ENCODE data around the gene METAP1. TPM values are rescaled to one million over a fixed set of nuclear protein-coding genes. Genes with fewer than 3 reads are reported as not detected.
"Not testable (repeated sequence)": the region's sequence is repeated elsewhere in the genome, so short reads cannot be mapped to it uniquely, and the experiment has no call there.

METAP1 gene
- total and polyA plus RNA-seq, 2 experiments from 2014 or later: 64.1 to 122 TPM

GRCh38 chr4:98977557-98977956 is 18.0 kb upstream of the METAP1 start:
- no peaks in the 10 kb centered on the region for H4K20me1 ChIP-seq (replicated peaks; ENCODE audit: insufficient read depth)
- ATAC-seq (no peak), DNase-seq (ENCODE audit: low spot score) (no peak)
- H3K4me1 ChIP-seq (ENCODE audit: insufficient read depth): no peaks in the 10 kb centered on the region
- H3F3A ChIP-seq (replicated peaks; ENCODE audit: low read depth): no peaks in the 10 kb centered on the region
- Mint-ChIP-seq H3K4me3 (no peak overlapping the region), H3K9me3 (no peaks in the 10 kb centered on the region), H3K36me3 (ENCODE audit: low read depth) (no peaks in the 10 kb centered on the region), H3K27ac (no peak overlapping the region), H3K4me1 (no peaks in the 10 kb centered on the region), H3K27me3 (ENCODE audit: insufficient read depth, low read depth, poor library complexity) (no peaks in the 10 kb centered on the region)
- no peak overlapping the region for H3K4me3 ChIP-seq
- no peak overlapping the region for H3K4me2 ChIP-seq
- no peaks in the 10 kb centered on the region for H3K9me2 ChIP-seq (ENCODE audit: insufficient read depth)
- H3K27me3 ChIP-seq (ENCODE audit: insufficient read depth): no peaks in the 10 kb centered on the region
- H3K27ac ChIP-seq (ENCODE audit: low read depth): no peak overlapping the region
- H3K79me2 ChIP-seq (replicated peaks; ENCODE audit: insufficient read depth): no peaks in the 10 kb centered on the region
- no peaks in the 10 kb centered on the region for H3K36me3 ChIP-seq (ENCODE audit: insufficient read depth)
- no peak overlapping the region; the same call in 1 of the 2 replicates for H2AFZ ChIP-seq
- no peak for TF ChIP-seq NANOG (IDR thresholded peaks at IDR 0.05; ENCODE audit: borderline replicate concordance)

GRCh38 chr4:98987720-98988119 is 7.8 kb upstream of the METAP1 start:
- Histone ChIP-seq H3K9me2 (ENCODE audit: insufficient read depth) (0 out of 2 replicates have a peak, but pooled peaks cover under 1% of the 10 kb centered on the region), H2AFZ (0 out of 2 replicates have a peak overlapping the region, but pooled peaks have one; percentile 14), H3K79me2 (replicated peaks; ENCODE audit: insufficient read depth) (no peaks in the 10 kb centered on the region), H3K27ac (ENCODE audit: low read depth) (no peak overlapping the region), H3K36me3 (ENCODE audit: insufficient read depth) (no peaks in the 10 kb centered on the region), H3F3A (replicated peaks; ENCODE audit: low read depth) (no peaks in the 10 kb centered on the region), H3K4me1 (ENCODE audit: insufficient read depth) (no peaks in the 10 kb centered on the region), H3K4me3 (no peak overlapping the region), H3K4me2 (no peak overlapping the region), H4K20me1 (replicated peaks; ENCODE audit: insufficient read depth) (no peaks in the 10 kb centered on the region), H3K27me3 (ENCODE audit: insufficient read depth) (no peaks in the 10 kb centered on the region)
- DNase-seq (ENCODE audit: low spot score) (no peak), ATAC-seq (no peak)
- no peak overlapping the region for H3K27ac Mint-ChIP-seq
- H3K4me1 Mint-ChIP-seq: peaks cover 10% of the 10 kb centered on the region
- TF ChIP-seq EZH2 (IDR thresholded peaks at IDR 0.05; ENCODE audit: low read depth, unreplicated experiment) (no peak), ETS1 (IDR thresholded peaks at IDR 0.05) (no peak), NANOG (IDR thresholded peaks at IDR 0.05; ENCODE audit: borderline replicate concordance) (no peak), ZNF114 (CRISPR knock-in tag; IDR thresholded peaks at IDR 0.05) (no peak)
- H3K36me3 Mint-ChIP-seq (ENCODE audit: low read depth): peaks cover 13% of the 10 kb centered on the region
- no peak overlapping the region for H3K4me3 Mint-ChIP-seq
- peaks cover 22% of the 10 kb centered on the region for H3K9me3 Mint-ChIP-seq
- H3K27me3 Mint-ChIP-seq (ENCODE audit: insufficient read depth, low read depth, poor library complexity): no peaks in the 10 kb centered on the region

- H3F3A ChIP-seq (replicated peaks; ENCODE audit: low read depth); H3K27me3 Mint-ChIP-seq (ENCODE audit: insufficient read depth, low read depth, poor library complexity); H3K4me3 Mint-ChIP-seq; H3K4me2 ChIP-seq; H4K20me1 ChIP-seq (replicated peaks; ENCODE audit: insufficient read depth); ATAC-seq; H3K36me3 ChIP-seq (ENCODE audit: insufficient read depth); DNase-seq (ENCODE audit: low spot score); H3K27me3 ChIP-seq (ENCODE audit: insufficient read depth); H2AFZ ChIP-seq; H3K27ac ChIP-seq (ENCODE audit: low read depth); H3K4me3 ChIP-seq; H3K9me2 ChIP-seq (ENCODE audit: insufficient read depth); H3K36me3 Mint-ChIP-seq (ENCODE audit: low read depth); H3K27ac Mint-ChIP-seq: not testable (repeated sequence)
- H3K4me1 Mint-ChIP-seq: peaks cover 17% of the 10 kb centered on the region
- peaks cover 15% of the 10 kb centered on the region; the same call in 2 of the 3 replicates for H3K9me3 Mint-ChIP-seq
- H3K79me2 ChIP-seq (replicated peaks; ENCODE audit: insufficient read depth): peaks cover 19% of the 10 kb centered on the region
- peaks cover 18% of the 10 kb centered on the region for H3K4me1 ChIP-seq (ENCODE audit: insufficient read depth)
Observed at GRCh38 chr4:98992835-98993234, 2.7 kb upstream of the METAP1 start.

All from GM23338 (cell line).